ENCODE results near the gene KLHL21. TPM values are rescaled to one million over a fixed set of nuclear protein-coding genes. Genes with fewer than 3 reads are reported as not detected.
A peak's percentile ranks its signal among the peaks of the same experiment; 100 is the strongest.

KLHL21 gene
- total RNA-seq, 1 experiment from 2014 or later: 35.9 TPM

- DNase-seq (ENCODE audit: low read depth, low spot score) (no peak), ATAC-seq (peak; percentile 10; the same call in 1 of the 2 replicates)
- Histone ChIP-seq H3K9me3 (ENCODE audit: control insufficient read depth, insufficient read depth, low read depth, low read length) (no peaks in the 10 kb centered on the region), H3K27me3 (ENCODE audit: control insufficient read depth, insufficient read depth, low read length) (no peaks in the 10 kb centered on the region), H3K27ac (ENCODE audit: low read length) (no peak overlapping the region), H3K4me3 (ENCODE audit: low read depth in 2 of 2, low read length in 2 of 2) (no peak overlapping the region), H3K4me1 (ENCODE audit: control insufficient read depth, insufficient read depth, low read length) (no peaks in the 10 kb centered on the region), H3K36me3 (ENCODE audit: control insufficient read depth, insufficient read depth, low read length) (peaks cover 8% of the 10 kb centered on the region)
- intact Hi-C loops (cut with micrococcal nuclease; ENCODE audit: unreplicated experiment) (no loop called here), in situ Hi-C loops (cut with HindIII; ENCODE audit: low pct_unique_long_range_greater_than_20kb, low sequenced_read_pairs) (no loop called here)
- CTCF ChIA-PET: no interaction called here
- no peak for TF ChIP-seq POLR2AphosphoS5 (IDR thresholded peaks at IDR 0.05; ENCODE audit: low read depth, low read length)
- TF ChIP-seq CTCF (IDR thresholded peaks at IDR 0.05): no peak
- no peak for TF ChIP-seq TCF7L2 (IDR thresholded peaks at IDR 0.05; ENCODE audit: low read depth, low read length)
- no peak for TF ChIP-seq REST (IDR thresholded peaks at IDR 0.05; ENCODE audit: insufficient read depth in 1 of 2, low read depth in 2 of 2, low read length in 1 of 2)
- no peak for TF ChIP-seq SIN3A (IDR thresholded peaks at IDR 0.05; ENCODE audit: borderline replicate concordance, insufficient read depth, low read depth, low read length)
- TSS peak; percentile 93 for BruUV-seq (replicated peaks)
- POLR2A ChIA-PET: interaction anchor here (0.6 kb wide), 1 partner anchor 21 kb away, joined by 11 read pairs; no protein-coding TSS in a partner anchor
Measured at GRCh38 chr1:6635161-6635909, 32.7 kb upstream of the KLHL21 start.

GRCh38 chr1:6634371-6635052, 31.8 kb upstream of the KLHL21 start:
- DNase-seq (ENCODE audit: low read depth, low spot score) (no peak), ATAC-seq (peak; percentile 80)
- POLR2A ChIA-PET: interaction anchor here (0.6 kb wide), 1 partner anchor 22 kb away, joined by 11 read pairs; no protein-coding TSS in a partner anchor
- in situ Hi-C loops (cut with HindIII; ENCODE audit: low pct_unique_long_range_greater_than_20kb, low sequenced_read_pairs): no loop called here
- no peak for TF ChIP-seq POLR2AphosphoS5 (IDR thresholded peaks at IDR 0.05; ENCODE audit: low read depth, low read length)
- TF ChIP-seq CTCF (IDR thresholded peaks at IDR 0.05): peak; percentile 50; the same call in 1 of the 2 replicates
- peak; percentile 29; the same call in 1 of the 2 replicates for TF ChIP-seq TCF7L2 (IDR thresholded peaks at IDR 0.05; ENCODE audit: low read depth, low read length)
- TF ChIP-seq SIN3A (IDR thresholded peaks at IDR 0.05; ENCODE audit: borderline replicate concordance, insufficient read depth, low read depth, low read length): no peak
- CTCF ChIA-PET: no interaction called here
- no peak overlapping the region for H3K4me3 ChIP-seq (ENCODE audit: low read depth in 2 of 2, low read length in 2 of 2)
- H3K27me3 ChIP-seq (ENCODE audit: control insufficient read depth, insufficient read depth, low read length): no peaks in the 10 kb centered on the region
- H3K27ac ChIP-seq (ENCODE audit: low read length): no peak overlapping the region
- intact Hi-C loops (cut with micrococcal nuclease; ENCODE audit: unreplicated experiment): no loop called here
- peaks cover 8% of the 10 kb centered on the region for H3K36me3 ChIP-seq (ENCODE audit: control insufficient read depth, insufficient read depth, low read length)
- no peaks in the 10 kb centered on the region for H3K9me3 ChIP-seq (ENCODE audit: control insufficient read depth, insufficient read depth, low read depth, low read length)
- no peaks in the 10 kb centered on the region for H3K4me1 ChIP-seq (ENCODE audit: control insufficient read depth, insufficient read depth, low read length)
- BruUV-seq (replicated peaks): no TSS peak

All from Panc1 (cell line).